UCSD-AML1 (cell line): ENCODE results near the gene MRPL43.

Source experiments
- DNase-seq: peaks from one replicate; lab custom pipeline; 2025; ENCODE audit not compliant: unreplicated experiment; lab: John Stamatoyannopoulos, UW

The MRPL43 gene

DNA sequence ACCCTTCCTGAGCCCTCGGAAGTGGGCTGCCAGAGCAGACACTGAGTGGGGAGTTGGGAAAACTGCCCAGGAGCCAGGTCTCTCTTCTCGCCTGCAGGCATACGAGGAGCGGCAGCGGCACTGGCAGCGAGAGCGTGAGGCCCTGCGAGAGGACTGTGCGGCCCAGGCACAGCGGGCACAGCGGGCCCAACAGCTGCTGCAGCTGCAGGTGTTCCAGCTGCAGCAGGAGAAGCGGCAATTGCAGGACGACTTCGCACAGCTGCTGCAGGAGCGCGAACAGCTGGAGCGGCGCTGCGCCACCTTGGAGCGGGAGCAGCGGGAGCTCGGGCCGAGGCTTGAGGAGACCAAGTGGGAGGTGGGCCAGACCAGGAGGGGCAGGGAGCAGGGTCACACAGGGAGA lies 18.1 kb upstream of the MRPL43 start:
- DNase-seq, result no peak

DNA sequence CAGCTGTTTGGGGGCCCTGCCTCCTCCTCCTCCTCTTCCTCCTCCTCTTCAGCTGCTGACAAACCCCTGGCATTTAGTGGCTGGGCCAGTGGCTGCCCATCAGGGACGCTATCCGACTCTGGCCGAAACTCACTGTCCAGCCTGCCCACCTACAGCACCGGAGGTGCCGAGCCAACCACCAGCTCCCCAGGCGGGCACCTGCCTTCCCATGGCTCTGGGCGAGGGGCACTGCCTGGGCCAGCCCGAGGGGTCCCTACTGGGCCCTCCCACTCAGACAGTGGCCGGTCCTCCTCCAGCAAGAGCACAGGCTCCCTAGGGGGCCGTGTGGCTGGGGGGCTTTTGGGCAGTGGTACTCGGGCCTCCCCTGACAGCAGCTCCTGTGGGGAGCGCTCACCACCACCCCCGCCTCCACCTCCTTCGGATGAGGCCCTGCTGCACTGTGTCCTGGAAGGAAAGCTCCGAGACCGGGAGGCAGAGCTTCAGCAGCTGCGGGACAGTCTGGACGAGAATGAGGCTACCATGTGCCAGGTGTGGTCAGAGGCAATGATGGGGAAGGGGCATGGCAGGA lies 16.4 kb upstream of the MRPL43 start:
- DNase-seq, result no peak

DNA sequence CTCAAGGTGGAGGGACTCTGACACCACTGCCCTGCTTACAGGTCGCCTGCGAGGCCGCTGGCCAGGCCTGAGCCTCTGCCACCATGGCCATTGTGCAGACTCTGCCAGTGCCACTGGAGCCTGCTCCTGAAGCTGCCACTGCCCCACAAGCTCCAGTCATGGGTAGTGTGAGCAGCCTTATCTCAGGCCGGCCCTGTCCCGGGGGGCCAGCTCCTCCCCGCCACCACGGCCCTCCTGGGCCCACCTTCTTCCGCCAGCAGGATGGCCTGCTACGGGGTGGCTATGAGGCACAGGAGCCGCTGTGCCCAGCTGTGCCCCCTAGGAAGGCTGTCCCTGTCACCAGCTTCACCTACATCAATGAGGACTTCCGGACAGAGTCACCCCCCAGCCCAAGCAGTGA lies 15.2 kb upstream of the MRPL43 start:
- DNase-seq, result no peak

DNA sequence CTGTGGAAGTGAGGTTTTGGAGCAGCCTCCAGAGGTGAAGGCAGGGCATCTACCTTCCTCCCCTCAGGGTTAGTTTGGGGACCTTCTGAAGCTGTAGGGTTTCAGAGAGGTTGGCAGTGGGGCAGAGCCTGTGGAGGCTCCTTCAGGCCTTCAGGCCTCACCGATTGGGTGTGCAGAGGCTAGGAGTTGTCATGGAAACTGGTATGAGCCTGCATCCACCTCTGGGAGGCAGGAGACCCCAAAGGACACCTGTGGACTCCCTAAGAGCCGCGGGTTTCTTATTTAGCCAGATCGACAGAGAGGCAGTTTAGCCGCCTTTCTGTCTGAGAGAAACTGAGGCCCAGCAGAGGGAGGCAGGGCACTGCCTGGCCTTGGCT lies 14.3 kb upstream of the MRPL43 start:
- no peak for DNase-seq

DNA sequence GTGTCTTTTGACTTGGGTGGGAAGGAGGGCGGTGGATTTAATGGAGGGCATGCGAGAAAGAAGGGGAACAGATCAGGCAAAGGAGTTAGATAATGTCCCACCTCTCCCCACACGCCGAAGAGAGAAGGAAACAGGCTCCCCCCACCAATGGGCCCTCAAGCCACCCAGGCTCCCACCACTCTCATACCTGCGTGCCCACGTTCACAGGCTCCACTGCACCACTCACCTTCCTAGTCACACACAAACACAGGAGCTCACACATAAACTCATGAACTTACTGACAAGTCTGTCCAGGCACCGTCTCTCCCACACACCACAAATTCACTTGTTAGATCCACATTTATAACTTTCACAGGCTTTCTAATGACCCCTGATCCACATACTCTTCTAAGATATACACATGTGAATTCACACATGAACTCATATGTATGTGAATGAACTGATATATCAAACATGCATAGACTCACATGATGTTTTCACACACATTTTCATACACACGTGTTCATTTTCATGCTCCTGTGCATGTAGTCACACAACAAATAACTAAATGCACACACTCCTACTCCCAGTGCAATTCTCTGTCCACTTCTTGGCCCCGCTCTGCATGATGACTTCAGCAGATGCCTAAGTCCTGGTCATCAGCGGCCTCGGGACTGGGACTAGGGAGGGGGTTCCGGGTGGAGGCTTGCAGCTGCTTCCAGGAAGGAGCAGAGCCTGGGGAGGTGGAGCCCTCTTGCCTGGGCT lies 13.8 kb upstream of the MRPL43 start:
- peak; percentile 72 for DNase-seq

DNA sequence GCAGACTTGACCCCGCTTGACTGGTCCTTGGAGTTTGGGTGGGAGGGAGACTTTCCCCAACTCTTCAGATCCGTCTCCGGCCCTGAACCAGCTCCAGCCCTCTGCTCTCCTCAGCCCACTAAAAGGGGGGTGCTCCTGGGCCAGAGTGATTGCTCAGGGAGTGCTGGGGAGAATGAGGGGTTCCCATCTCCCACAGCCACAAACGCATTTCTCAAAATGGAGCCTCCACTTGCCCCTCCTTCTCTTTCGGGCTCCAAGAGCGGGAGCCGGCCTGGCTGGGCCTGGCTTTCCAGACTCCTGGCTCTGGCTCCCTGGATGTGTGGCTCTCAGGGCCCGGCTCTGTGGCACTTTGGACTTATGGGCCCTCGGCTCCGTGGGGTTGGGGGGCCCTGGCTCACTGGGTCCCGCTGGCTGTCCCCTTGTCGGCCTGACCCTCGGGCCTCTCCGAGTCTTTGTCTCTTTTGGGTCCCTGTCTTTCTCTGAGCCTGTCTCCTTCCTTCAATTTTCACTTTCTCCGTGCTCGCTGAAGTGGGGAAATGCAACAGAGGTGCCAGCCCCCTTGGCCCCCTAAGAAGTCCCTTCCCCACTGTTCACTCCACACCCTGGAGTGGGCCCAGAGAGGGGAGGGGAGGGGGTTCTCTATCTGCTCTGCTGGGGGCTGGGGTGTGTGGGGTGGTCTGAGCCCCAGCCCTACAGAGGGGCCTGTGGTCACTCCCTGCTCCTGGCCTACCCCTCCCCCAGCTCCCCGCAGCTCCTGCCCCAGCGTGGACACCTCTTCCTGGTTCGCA lies 13.0 kb upstream of the MRPL43 start:
- peak; percentile 30 for DNase-seq

DNA sequence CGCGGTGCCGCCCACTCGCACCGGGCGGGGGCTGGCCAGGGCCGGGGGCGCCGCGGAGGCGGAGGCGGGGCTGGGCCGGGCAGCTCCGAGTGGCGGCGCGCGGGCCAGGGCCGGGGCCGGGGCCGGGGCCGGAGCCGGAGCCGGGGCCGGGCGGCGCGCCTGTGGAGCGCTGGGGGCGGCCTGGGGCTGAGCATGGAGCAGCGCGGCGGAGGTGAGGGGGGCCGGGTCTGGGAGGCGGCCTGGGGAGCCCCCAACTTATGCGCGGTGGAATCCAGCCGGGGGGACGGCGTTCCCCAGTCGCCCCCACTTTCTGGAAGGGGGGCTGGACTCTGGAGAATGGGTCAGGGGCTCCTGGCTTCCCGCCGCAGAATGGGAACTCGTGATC lies 12.4 kb upstream of the MRPL43 start, which contains the start of gene LZTS2:
TSS of gene LZTS2 (plus strand) at position 67 of the 385 bp plus-strand sequence. CDS start 2,731 bp downstream, outside the sequence.
- DNase-seq, result no peak

DNA sequence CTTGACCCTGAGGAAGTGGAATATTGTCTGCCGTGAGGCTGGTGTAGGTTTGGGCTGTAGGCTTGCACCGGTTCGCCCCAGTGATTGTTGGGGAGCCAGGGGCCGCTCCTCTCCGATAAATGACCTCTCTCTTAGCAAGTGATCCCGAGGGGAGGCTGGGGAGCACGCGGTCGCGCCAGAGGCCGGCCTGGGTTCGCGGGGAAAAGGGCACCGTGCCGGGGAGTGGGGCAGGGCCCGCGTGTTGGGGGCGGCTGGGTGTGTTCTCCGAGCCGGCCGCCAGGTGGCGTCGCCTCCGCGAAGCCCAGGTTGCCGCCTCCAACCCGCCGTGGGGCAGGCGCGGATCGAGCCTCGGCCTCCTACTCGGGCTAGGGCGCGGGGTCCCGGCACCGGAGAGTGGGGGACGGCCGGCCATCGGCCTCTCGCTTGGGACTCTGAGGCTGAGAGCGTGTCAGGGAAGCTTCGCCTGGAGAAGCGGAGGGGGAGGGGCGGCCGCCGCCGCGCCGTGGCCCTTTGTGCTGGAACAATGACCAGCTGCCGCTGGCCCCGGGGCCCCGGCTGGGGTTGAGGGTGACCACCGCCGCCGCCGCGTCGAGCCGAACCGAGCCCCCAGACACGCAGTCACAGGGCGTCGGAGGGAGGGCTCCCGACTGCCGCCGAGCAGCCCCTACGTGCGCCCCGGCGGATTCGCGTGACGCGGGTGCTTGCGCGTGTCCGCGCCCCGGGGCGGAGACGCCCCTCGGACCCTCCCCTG lies 11.9 kb upstream of the MRPL43 start:
- peak; percentile 85 for DNase-seq

DNA sequence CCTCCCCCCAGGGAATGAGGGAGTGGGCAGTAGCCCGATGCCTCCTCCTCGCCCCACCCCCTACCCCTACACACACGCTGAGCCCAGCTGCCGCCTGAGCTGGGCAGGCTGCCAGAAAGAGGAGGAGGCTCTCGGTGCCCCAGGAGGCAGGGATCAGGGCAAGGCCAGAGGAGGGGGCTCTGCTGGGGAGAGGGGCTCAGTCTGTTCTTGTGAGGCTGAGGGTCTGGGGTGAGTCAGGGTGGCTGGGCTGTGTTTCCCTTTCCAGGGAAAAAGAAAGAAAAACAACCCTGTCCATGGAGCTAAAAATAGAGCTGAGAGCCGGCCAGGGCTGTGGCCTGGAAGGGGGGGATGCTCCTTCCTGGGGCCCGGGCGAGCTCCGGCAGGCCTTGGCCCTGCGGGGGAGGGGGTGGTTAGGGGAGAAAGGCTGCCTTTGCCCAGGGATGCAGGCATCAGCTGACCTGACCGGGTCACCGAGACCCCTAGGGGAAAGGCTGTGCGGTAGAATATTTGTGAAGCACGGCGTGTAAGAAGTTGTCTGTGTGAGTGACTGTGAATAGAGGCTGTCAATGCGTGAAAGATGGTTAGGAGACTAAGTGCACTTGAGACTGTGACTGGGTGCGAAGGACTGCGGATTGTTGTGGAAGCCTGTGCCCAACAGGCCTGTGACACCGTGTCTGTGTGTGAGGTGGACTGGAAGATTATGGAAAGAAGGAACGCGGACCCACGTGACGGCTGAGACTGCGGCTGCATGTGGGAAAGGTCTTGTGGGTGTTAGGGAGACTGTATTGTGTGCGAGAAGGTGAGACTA lies 11.1 kb upstream of the MRPL43 start:
- peak; percentile 85 for DNase-seq

DNA sequence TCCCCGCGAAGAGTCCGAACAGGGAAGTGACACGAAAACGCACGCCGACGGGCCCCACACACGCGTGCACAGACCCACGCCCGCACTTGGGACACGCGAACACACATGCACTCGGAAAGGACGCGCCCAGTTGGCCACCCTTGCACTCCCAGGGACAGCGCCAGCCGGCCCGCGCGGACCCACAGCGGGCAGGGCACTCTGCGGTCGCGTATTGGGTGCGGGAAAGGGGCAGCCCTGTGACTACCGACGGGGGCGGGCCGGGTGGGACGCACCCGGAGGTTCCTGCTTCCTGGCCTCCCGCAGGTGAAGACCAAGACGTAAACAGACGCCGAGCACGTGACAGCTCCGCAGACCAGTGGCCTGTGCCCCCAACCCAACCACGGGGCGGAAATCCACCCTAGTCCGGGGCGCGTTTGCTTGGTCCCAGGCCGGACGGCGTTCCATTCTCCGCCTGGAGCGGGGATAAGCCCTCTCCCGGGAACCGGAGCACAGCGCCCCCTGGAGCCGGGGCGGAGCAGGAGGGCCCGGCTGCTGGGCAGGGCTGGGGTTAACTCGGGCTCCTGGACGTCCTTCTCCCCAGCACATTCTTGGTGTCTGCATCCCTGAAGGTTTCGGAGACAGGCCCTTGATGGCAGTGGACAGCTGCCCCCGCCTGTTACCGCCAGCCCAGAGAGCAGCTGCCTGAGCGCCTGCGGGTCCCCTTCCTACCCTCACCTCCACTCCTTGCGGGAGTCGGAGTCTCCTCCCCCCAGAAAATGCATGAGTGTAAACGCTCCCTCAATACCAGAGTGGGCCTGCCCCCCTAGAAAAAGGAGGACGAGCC lies 10.3 kb upstream of the MRPL43 start:
- peak; percentile 90 for DNase-seq

DNA sequence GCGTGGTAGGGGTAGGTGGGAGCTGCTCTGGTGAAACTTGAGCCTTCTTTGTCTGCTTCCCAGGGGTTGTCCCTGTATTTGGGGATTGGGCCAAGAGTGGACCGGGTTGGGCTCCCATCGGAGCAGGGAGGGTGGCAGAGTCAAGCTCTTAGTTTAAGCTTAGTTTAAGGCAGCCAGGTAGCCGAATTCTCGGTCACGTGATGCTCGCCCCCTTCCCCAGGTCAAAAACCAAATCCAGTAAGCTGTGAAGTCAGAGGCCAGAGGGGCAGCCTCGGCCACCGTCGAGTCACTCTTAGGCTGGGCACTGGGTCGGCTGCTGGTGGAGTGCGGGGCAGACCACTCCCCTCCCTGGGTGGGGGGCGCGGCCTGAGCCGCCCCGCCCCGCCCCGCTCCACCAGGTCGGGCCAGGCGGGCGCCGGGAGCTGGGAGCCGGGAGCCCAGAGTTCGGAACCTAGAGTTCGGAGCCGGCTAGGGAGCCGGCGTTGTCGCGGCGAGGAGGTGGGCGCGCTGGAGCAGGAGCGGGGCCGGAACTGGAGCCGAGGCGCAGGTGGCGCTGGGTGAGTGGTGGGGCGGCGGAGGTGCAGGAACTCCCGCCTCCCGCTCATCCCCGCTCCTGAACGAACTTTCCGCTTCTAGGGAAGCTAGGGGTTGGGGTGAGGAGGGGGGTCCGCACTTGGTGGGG lies 9.5 kb upstream of the MRPL43 start:
- DNase-seq, result peak; percentile 63

DNA sequence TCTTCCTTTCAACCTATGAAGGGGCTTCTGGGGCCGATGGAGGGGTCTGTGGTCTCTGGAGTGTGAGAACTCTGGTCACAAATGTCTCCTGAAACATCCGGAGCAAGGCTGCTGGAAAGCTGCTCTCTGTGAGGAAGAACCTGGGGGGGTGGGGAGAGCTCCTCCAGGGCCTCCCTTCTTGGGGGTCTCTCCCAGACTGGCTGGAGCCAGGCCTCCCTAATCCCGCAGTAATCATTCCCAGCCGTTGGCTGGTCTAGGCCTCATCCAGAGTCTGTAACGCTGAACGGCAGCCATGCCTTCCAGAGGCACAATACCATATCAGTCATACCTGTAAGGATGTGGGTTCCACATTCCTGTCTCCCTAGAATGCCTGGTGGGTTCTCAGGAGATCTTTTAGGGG lies 7.9 kb upstream of the MRPL43 start:
- DNase-seq, result no peak

DNA sequence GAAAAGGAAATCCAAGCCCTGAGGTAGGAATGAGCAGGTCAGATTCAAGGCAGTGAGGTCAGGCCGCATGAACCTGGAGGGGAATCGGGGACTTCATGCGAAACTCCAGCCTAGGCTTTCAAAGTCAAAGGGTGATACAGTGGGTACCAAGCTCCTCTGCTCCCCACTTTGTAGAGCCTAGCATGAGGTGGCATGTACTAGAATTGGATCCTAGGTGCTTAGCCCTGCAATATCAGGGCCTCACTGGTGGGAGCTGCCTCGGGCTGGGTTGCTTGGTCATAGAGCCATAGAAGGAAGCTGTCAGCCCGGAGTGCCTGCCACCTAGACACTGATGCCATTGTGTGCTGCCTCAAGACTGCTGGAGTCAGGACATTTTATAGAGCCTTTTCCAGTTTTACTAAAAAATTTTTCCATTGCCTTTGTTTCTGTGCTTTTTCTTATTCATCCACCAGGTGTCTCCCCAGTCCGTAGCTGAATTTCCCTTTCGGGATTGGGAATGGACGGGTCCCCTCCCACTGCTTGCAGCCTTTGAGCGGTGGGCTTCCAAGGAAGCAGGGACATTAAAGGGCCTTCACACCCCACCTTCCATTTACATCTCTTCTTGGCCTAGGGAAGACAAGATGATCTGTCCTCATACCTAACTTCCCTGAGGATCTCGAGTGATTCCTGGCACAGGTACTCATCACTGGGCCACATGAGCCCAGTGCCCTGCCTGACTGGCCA lies 6.8 kb upstream of the MRPL43 start:
- no peak for DNase-seq

DNA sequence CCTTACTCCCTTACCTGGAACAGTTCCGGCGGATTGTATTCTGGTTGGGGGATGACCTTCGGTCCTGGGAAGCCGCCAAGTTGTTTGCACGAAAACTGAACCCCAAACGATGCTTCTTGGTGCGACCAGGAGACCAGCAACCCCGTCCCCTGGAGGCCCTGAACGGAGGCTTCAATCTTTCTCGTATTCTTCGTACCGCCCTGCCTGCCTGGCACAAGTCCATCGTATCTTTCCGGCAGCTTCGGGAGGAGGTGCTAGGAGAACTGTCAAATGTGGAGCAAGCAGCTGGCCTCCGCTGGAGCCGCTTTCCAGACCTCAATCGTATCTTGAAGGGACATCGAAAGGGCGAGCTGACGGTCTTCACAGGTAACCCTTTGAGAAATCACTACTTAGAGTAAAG lies 1.8 kb upstream of the MRPL43 start:
- no peak for DNase-seq

DNA sequence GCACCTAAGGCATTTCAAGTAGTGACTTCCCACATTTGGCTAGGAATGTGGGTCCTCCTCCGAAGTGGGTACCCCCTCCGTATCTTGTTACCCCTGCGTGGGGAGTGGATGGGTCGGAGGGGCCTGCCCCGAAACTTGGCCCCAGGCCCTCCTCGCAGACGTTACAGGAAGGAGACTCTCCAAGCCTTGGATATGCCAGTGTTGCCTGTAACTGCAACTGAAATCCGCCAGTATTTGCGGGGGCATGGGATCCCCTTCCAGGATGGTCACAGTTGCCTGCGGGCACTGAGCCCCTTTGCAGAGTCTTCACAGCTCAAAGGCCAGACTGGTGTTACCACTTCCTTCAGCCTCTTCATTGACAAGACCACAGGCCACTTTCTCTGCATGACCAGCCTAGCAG lies 869 bp upstream of the MRPL43 start:
- DNase-seq, result no peak

DNA sequence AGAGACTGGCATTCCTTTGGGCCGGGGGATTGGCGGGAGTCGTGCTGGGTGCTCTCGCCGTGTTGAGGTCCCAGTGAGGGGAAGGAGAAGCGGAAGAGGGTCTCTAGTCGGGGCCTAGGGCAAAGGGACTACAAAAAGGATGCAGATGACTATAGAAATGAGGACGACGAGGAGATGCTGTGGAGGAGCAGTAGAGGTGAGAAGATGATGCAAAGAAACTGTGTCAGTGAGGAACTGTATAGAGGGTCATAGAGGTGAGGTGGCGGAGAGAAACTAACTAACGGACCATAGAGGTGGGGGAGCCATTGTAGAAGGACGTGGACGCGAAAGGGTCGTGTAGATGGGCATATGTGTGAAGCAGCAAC lies 370 bp upstream of the MRPL43 start:
- no peak for DNase-seq

DNA sequence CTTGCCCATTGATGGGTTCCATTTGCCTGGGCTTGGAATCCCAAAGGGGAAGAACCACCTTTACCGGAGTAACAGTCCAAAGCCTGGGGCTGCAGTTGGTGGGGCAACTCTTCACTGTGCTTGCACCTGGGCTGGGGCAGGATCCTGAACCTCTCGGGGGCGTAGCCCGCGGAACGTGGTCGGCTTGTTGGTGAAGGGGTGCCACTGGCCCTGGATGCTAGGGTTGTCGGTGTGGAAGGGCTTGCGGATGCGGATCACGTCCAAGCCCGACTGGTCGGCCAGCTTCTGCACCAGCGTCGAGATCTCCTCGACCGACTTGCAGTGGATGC lies 710 bp downstream of the MRPL43 start:
- DNase-seq, result no peak

DNA sequence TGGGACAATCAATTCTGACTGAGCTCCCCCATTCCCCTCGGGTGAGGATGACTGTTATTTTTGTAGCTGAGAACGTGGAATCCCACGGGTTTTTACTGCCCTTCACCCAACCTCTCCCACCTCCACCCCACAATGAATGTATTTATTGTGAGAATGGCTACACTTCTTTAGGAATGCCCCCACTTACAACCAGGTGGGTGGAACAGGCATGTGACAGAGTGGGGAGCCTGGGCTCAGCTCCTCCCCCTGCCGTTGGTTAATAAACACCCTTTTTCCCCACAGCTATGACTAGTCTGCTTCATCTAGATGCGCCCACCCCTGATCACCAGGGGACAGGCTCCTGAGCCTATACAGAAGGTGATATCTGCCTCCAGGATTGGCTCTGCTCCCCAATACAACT lies 2.0 kb downstream of the MRPL43 start:
- no peak for DNase-seq

DNA sequence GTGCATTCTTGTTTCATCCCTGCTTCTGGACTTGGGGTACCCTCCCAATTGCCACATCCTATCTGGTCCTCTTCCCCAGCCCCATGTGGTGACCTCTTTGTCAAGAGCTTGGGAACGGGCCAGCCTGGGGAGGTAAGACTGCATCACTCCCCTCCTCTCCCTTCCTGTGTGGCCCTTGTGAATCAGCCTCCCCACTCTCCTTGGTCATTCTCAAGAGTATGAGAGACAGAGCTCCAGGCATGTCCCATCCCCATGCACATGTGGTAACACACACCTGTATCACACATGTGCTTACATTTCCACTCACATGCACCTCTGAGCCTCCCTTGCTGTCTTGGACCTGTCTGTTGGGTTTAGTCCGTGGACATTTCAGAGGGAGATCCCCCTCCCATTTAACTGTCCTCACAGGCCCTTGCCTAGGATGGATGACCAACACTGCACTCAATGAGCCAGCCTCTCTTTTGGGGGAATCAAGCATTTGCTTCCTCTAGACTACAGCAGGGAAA lies 2.6 kb downstream of the MRPL43 start:
- DNase-seq, result no peak
